Coronary artery (tissue), 2 donors: ENCODE results near the gene ZNF853.
A peak's percentile ranks its signal among the peaks of the same experiment; 100 is the strongest.

Source experiments
- DNase-seq: peaks from one replicate; pipeline ENCODE4 v3.0.0-alpha.2; 2017; ENCODE audit warnings: low spot score
- H3K27ac ChIP-seq, 2 donors: fragments of 200-600 bp; sonication (generic); one replicate each; pipeline ENCODE4 v1.5.1; 2016 to 2019
- H3K4me3 ChIP-seq: fragments of 200-600 bp; sonication (generic); 2 replicates; pipeline ENCODE4 v1.5.1; 2016; ENCODE audit warnings: mild to moderate bottlenecking, moderate library complexity
- TF ChIP-seq, protein P1 (sequence below): fragments of 200-600 bp; sonication (generic); IDR thresholded peaks from one replicate; pipeline ENCODE4 v1.5.1; 2019; ENCODE audit warnings: antibody characterized with exemption

The ZNF853 gene

DNA sequence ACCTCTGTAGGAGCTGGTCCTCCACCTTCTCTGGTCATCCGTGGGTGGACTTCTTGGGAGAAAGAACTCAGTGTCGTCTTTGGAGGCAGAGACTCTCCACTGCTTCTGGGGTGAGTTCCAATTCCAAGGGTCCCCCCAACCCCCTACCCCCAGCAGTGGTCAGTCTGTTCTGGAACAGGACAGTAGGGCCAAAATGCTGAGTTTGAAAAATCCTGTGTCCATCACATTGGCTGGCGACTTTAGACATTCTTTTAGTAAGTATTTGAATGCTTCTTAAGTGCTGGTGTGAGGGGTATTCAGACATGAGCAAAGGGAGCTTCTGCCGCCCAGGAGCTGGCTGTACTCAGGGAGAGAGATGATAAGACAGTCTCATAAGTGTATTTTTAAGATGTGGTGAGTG lies 23.6 kb downstream of the ZNF853 start:
- TF ChIP-seq, protein P1, sequence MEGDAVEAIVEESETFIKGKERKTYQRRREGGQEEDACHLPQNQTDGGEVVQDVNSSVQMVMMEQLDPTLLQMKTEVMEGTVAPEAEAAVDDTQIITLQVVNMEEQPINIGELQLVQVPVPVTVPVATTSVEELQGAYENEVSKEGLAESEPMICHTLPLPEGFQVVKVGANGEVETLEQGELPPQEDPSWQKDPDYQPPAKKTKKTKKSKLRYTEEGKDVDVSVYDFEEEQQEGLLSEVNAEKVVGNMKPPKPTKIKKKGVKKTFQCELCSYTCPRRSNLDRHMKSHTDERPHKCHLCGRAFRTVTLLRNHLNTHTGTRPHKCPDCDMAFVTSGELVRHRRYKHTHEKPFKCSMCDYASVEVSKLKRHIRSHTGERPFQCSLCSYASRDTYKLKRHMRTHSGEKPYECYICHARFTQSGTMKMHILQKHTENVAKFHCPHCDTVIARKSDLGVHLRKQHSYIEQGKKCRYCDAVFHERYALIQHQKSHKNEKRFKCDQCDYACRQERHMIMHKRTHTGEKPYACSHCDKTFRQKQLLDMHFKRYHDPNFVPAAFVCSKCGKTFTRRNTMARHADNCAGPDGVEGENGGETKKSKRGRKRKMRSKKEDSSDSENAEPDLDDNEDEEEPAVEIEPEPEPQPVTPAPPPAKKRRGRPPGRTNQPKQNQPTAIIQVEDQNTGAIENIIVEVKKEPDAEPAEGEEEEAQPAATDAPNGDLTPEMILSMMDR, result no peak
- no peak for DNase-seq
- H3K27ac ChIP-seq, result no peak overlapping the region
- peak overlapping the region; percentile 100 for H3K4me3 ChIP-seq

DNA sequence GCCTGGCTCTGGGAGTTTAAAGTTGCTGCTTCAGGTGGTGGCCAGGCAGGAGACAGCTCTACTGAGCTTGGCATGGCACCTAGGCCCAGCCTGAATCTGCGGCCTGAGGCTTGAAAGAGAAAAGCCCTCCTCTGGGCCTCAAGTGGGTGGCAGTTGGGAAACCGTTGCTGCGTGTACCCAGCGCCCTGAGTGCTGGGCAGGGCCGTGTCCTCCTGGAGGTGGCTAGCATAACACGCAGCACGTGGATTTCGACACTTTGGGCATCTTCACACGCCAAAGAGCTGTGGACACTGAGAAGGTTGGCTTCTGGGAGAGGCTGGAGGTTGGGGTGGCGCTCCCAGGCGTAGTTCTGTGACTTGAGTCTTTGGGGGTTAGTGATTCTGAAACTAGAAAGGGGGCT lies 24.2 kb downstream of the ZNF853 start:
- TF ChIP-seq, protein P1, result no peak
- no peak for DNase-seq
- Histone ChIP-seq H3K4me3 (no peak overlapping the region), H3K27ac (no peak overlapping the region)

DNA sequence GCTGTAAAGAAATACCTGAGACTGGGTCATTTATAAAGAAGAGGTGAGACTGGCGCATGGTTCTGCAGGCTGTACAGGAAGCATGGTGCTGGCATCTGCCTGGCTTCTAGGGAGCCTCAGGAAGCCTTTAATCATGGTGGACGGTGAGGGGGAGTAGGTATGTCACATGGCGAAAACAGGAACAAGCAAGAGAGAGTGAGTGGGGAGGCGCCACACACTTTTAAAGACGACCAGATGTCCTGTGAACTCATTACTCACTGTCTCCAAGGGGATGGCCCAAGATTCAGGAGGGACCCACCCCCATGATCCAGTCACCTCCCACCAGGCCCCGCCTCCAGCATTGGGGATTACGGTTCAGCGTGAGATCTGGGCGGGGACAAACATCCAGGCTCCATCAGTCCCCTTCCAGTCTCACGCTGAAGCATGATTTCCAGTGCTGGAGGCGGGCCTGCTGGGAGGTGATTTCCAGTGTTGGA lies 24.9 kb downstream of the ZNF853 start:
- TF ChIP-seq, protein P1, result no peak
- no peak for DNase-seq
- Histone ChIP-seq H3K27ac (no peak overlapping the region), H3K4me3 (no peak overlapping the region)

DNA sequence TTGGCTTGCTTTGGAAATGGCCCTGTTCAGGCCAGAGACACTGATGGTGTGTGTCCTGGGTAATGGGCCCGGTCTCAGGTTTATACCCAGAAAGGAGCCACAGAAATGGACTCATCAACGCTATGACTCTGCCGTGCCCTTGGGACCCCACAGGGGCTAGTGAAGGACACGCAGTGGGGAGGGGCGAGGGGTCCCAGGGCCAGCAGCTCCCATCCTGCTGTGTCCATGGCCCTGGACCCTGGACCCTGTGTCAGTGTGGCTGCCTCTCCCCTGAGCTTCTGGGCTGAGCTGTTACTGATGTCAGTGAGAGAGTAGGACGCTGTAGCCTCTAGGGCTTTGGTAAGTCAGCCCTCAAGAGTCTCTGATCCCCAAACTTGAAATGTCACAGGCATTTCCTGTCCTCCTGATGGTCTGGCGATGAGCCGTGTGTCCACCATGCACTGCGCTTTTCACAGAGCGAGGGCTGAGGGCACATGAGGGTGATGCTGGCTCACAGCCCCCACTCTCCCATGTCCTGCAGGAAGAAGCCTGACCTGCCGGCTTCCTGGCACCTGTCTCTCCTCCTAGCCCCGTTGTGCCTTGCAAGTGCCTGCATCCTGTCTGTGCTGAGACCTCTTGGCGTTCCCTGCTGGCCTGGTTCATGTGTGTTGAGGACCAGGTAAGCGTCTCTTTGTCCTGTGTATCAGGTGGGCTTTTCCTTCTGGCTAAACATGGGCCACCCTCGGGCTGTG lies 26.1 kb downstream of the ZNF853 start:
- Histone ChIP-seq H3K4me3 (no peak overlapping the region), H3K27ac (no peak overlapping the region)
- DNase-seq, result no peak
- TF ChIP-seq, protein P1, result no peak

DNA sequence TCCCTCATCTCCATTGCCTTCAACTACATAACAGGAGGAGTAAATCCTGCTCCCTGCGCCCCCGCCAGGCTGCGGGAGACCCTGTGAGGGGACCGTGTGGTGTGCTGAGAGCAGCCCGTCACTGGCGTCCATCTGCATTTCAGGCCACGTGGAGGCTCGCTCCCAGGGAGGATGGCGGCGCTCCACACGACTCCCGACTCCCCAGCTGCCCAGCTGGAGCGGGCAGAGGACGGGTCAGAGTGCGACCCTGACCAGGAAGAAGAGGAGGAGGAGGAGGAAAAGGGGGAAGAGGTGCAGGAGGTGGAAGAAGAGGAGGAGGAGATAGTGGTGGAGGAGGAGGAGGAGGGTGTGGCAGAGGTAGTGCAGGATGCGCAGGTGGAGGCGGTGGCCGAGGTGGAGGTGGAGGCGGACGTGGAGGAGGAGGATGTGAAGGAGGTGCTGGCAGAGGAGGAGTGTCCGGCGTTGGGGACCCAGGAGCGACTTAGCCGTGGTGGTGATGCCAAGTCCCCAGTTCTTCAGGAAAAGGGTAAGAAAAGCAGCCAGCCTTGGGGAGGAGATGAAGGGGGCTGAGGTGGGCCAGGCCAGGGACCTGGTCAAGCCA lies 26.9 kb downstream of the ZNF853 start:
- DNase-seq, result no peak
- Histone ChIP-seq H3K27ac (no peak overlapping the region), H3K4me3 (no peak overlapping the region)
- TF ChIP-seq, protein P1, result no peak

DNA sequence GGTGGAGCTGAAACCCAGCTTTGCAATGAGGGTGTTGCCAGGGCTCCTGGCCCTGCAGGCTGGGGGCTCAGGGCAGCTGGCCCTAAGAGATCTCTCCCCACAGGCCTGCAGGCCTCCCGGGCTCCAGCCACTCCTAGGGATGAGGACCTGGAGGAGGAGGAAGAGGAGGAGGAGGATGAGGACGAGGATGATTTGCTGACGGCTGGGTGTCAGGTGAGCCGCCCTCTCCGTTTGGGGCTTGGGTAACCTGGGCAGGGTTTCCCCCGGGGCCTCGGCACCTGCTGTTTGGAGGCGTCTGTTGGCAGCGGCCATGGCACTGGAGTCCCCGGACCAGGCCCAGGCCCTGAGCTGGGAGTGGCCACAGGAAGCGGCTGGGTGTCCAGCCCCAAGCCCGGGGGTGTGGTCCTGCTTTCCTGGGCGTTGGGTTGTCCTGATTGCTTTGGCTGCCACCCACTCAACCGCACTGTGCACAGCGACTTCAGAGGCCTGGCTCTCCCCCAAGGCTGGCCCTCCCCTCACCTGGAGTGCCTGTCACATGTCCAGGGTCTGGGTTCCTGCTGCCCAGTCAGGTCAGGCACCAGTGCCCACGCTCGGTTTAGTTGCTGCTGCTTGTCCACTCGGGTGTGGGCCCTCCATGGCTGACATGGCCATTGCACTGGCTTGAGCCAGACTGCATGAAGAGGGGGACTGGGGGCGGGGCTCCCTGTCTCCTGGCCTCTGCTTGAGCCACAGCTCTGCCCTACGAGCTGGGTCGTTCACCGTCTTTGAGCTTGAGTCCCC lies 27.6 kb downstream of the ZNF853 start:
- TF ChIP-seq, protein P1, result no peak
- Histone ChIP-seq H3K4me3 (no peak overlapping the region), H3K27ac (no peak overlapping the region)
- DNase-seq, result no peak
